Adrenal gland (tissue), 12 donors: ENCODE results near the gene HEXIM1. TPM values are rescaled to one million over a fixed set of nuclear protein-coding genes. Genes with fewer than 3 reads are reported as not detected.

Experiments
- DNase-seq, 7 donors: peaks; one replicate each; pipeline ENCODE4 v3.0.0-alpha.2; 2019 to 2020
- H3K27ac ChIP-seq, 5 donors: fragments of 200-600 bp; sonication (generic) in 4 of 5; 1 replicate in 3 of 5; 2 replicates in 2 of 5; pipeline versions ENCODE4 v1.5.1 to v1.8.0; 2016 to 2020; ENCODE audit warnings: mild to moderate bottlenecking in 1 of 5
- H3K27me3 ChIP-seq: fragments of 200-600 bp; 2 replicates; pipeline ENCODE4 v1.8.0; 2021
- H3K36me3 ChIP-seq, 2 donors: fragments of 200-600 bp; replicated peaks in 1 of 2; 1 replicate in 1 of 2; 2 replicates in 1 of 2; pipeline versions ENCODE4 v1.5.1 to v1.8.0; 2018 to 2022
- H3K4me1 ChIP-seq, 2 donors: fragments of 200-600 bp; replicated peaks in 1 of 2; 1 replicate in 1 of 2; 2 replicates in 1 of 2; pipeline versions ENCODE4 v1.5.1 to v1.8.0; 2018 to 2021
- H3K4me3 ChIP-seq, 4 donors: fragments of 200-600 bp; sonication (generic) in 3 of 4; one replicate each; pipeline ENCODE4 v1.5.1; 2016 to 2018
- H3K9me3 ChIP-seq, 3 donors: fragments of 200-600 bp; sonication (generic) in 1 of 3; replicated peaks in 1 of 3; 1 replicate in 2 of 3; 2 replicates in 1 of 3; pipeline versions ENCODE4 v1.5.1 to v1.8.0; 2016 to 2021
- POLR2A ChIP-seq, 2 donors: fragments of 450-650 bp; IDR thresholded peaks; one replicate each; pipeline ENCODE4 v1.6.1; 2017; ENCODE audit warnings: antibody characterized with exemption in 2 of 2, mild to moderate bottlenecking in 2 of 2, moderate library complexity in 1 of 2
- WGBS, 4 donors: extraction: QIAGEN DNeasy Blood & Tissue Kit in 2 of 4; methylation state at CpG; one replicate each; pipeline versions ENCODE4 v1.1.5 to v1.1.7; 2013 to 2017; 5-methylcytosine and 5-hydroxymethylcytosine counted together
- intact Hi-C, 2 donors: fragments of 100-400 bp; cut with DNase I; formaldehyde crosslinking; loops; one replicate each; pipeline versions ENCODE4 v1.14.1 to v1.15.0; 2022 to 2023
- polyA plus RNA-seq, 3 donors: library from polyadenylated mRNA; stranded (reverse); fragments of 200-250 nt in 2 of 3; fragments of 350-450 nt in 1 of 3; fragmentation: Illumina TruSeq in 1 of 3; extraction: RNeasy Lipid Tissue Mini Kit (QIAGEN cat#74804) in 1 of 3; gene quantifications; one replicate each; pipeline ENCODE4 v1.2.3, GENCODE V29; 2013 to 2014
- total RNA-seq, 9 donors: library from RNA; depleted of rRNA in 4 of 9; stranded (reverse); fragments of >200 nt in 4 of 9; fragments of 120-200 nt in 1 of 9; fragmentation: NEBNext Ultra II Directional in 1 of 9; extraction: Animal tissue kit (Norgen Biotek cat#: 25700) in 1 of 9; gene quantifications; one replicate each; pipeline versions ENCODE4 v1.1.0 to v1.2.4, GENCODE V29; 2013 to 2023
- TF ChIP-seq, protein P1 (sequence below), 6 experiments: fragments of 450-650 bp in 4 of 6; fragments of 200-600 bp in 2 of 6; sonication (generic) in 1 of 6; IDR thresholded peaks; 1 replicate in 5 of 6; 2 replicates in 1 of 6; pipeline versions ENCODE4 v1.5.1 to v1.8.0; 2016 to 2021; ENCODE audit warnings: antibody characterized with exemption in 6 of 6, mild to moderate bottlenecking in 2 of 6, moderate library complexity in 1 of 6
- donor health status: healthy with polysubstance abuse.
- donor health status: Bipolar disorder and iron deficiency.
- donor health status: DM: yes; HTN: yes; CAD: no.
- donor health status: DM: no; HTN: no; CAD: no.
- donor health status: DM: no; HTN: no; CAD: no.
- donor health status: DM: yes; HTN: yes; CAD: no.

HEXIM1 gene
- total and polyA plus RNA-seq, 12 donors = 19.4 to 159 (median 30.9) TPM

DNA sequence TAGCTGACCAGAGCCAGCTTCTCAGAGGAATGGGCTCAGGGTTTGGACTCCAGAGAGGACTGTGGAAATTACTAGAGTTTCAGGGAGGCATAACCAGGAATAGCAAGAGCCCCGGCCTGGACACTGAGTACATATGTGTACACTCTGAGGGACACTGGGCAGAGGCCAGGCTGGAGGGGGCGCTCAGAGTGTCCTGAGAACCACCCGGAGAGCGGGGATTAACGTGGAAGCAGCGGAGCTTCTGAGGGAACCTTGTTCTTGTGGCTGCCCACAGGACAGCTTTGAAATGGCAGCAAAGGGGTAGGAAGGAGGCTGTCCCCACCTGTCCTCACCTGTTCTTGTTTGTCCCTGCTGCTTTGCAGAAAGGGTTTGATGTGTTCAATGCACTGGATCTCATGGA lies 43.8 kb upstream of the HEXIM1 start:
- TF ChIP-seq, protein P1, sequence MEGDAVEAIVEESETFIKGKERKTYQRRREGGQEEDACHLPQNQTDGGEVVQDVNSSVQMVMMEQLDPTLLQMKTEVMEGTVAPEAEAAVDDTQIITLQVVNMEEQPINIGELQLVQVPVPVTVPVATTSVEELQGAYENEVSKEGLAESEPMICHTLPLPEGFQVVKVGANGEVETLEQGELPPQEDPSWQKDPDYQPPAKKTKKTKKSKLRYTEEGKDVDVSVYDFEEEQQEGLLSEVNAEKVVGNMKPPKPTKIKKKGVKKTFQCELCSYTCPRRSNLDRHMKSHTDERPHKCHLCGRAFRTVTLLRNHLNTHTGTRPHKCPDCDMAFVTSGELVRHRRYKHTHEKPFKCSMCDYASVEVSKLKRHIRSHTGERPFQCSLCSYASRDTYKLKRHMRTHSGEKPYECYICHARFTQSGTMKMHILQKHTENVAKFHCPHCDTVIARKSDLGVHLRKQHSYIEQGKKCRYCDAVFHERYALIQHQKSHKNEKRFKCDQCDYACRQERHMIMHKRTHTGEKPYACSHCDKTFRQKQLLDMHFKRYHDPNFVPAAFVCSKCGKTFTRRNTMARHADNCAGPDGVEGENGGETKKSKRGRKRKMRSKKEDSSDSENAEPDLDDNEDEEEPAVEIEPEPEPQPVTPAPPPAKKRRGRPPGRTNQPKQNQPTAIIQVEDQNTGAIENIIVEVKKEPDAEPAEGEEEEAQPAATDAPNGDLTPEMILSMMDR (IDR thresholded peaks at IDR 0.05) = no peak
- TF ChIP-seq POLR2A (IDR thresholded peaks at IDR 0.05) = no peak
- Histone ChIP-seq H3K36me3 (peaks cover 0 to 72% of the 10 kb centered on the region in 2 donors), H3K27ac (peak overlapping the region in 1 of 5 donors; percentile 34), H3K27me3 (no peaks in the 10 kb centered on the region), H3K9me3 (no peaks in the 10 kb centered on the region), H3K4me1 (peaks cover under 1 to 17% of the 10 kb centered on the region in 2 donors), H3K4me3 (no peak overlapping the region)
- no peak for DNase-seq
- intact Hi-C loops = loop anchor here (2.0 to 10.0 kb wide), 2 partner anchors 22 to 190 kb away; partner anchors contain the start of gene GFAP (in 1 of the 2)
- WGBS, 4 donors = 85 to 93% (median 90%) methylated on average over 5 to 6 of the region's 6 CpGs

DNA sequence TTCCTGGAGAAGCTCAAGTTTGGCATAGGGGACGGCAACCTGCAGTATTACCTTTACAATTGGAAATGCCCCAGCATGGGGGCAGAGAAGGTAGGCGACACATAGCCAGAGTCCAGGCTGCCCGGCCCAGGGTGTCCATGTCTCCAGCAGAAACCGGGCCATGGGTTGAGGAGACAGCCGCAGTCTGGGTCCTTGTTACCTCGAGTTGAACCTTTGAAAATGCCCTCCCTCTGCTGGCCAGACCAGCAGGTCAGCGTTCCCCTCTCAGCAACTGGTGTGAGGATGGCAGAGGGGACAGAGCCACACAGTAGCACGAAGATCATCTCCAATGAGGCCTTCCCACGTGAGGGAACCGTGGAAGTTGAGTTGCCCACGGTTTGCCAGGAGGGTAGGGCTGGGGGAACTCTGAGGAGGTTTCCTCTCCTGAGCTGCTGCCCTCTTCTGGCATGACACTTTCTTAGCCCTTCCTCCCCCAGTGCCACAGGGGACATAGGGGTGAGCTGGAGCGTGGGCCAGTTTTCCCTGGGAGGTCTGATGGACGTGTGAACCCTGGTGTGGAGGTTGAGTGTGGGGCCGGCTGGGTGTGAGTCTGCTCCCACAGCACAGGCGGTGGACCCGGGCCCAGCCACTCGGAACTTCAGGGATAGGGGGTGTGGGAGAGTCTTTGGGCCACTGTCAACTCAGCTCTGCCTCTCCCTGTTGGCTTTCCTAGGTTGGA lies 43.2 kb upstream of the HEXIM1 start:
- 70 to 81% (median 77%) methylated on average over 10 to 17 of the region's 17 CpGs for WGBS, 4 donors
- DNase-seq = no peak
- Histone ChIP-seq H3K9me3 (no peaks in the 10 kb centered on the region), H3K27me3 (no peaks in the 10 kb centered on the region), H3K4me3 (no peak overlapping the region), H3K36me3 (peaks cover 0 to 66% of the 10 kb centered on the region in 2 donors), H3K4me1 (peaks cover 7 to 22% of the 10 kb centered on the region in 2 donors), H3K27ac (peak overlapping the region in 1 of 5 donors; percentile 22)
- intact Hi-C loops = loop anchor here (2.0 to 10.0 kb wide), 2 partner anchors 22 to 190 kb away; partner anchors contain the start of gene GFAP (in 1 of the 2)
- no peak for TF ChIP-seq POLR2A (IDR thresholded peaks at IDR 0.05)
- TF ChIP-seq, protein P1 (IDR thresholded peaks at IDR 0.05) = no peak

DNA sequence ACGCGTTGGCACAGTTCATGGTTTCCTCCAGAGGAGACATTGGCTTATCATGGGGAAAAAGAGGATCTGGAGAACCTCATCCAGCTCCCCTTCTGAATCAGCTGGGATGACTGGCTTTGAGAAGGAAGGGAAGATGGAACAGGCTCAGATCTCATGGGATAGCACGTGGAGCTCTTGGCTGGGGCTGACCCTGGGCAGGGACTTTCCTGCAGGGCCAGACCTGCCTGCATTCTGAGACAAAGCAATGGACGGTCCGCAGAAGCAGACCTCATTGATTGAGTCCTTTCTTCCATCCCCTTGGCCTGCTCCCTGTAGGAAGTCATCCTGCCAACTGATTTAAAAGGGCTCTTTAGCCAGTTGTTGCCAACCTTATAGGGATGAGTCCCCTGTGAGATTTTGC lies 42.2 kb upstream of the HEXIM1 start:
- Histone ChIP-seq H3K9me3 (no peaks in the 10 kb centered on the region), H3K36me3 (peaks cover 0 to 63% of the 10 kb centered on the region in 2 donors), H3K4me3 (no peak overlapping the region), H3K4me1 (peaks cover 17 to 32% of the 10 kb centered on the region in 2 donors), H3K27ac (no peak overlapping the region), H3K27me3 (no peaks in the 10 kb centered on the region)
- intact Hi-C loops = loop anchor here in 1 of 2 donors (10.0 kb wide), 1 partner anchor 191 kb away; the partner anchor contains the start of gene GFAP
- no peak for DNase-seq
- 86 to 91% (median 88%) methylated on average over 5 of the region's 5 CpGs for WGBS, 4 donors
- TF ChIP-seq, protein P1 (IDR thresholded peaks at IDR 0.05) = no peak
- TF ChIP-seq POLR2A (IDR thresholded peaks at IDR 0.05) = no peak

DNA sequence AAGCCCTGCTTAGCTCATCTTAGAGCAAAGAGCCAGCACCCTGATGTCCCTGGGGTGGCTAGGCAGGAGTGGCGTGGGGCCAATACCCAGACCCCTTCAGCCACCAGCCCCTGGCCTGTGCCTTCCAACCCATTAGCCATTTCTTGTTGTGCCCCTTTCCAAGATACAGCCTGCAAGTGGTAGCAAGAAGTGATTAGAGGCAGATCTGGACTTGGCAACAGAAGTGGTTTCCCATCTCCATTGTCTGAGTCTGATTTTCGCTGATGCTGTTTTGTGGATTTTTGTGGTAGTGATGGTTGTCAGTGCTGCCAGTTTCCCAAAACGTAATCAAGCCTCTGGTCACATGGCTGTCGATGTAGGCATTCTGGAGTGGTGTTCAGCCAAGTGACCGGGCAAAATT lies 41.7 kb upstream of the HEXIM1 start:
- TF ChIP-seq, protein P1 (IDR thresholded peaks at IDR 0.05) = no peak
- no peak for TF ChIP-seq POLR2A (IDR thresholded peaks at IDR 0.05)
- WGBS, 4 donors = 81 to 89% (median 87%) methylated on average over 5 of the region's 5 CpGs
- intact Hi-C loops = loop anchor here in 1 of 2 donors (10.0 kb wide), 1 partner anchor 192 kb away; the partner anchor contains the start of gene GFAP
- Histone ChIP-seq H3K27ac (peak overlapping the region in 2 of 5 donors; percentile 4 to 17), H3K4me1 (peaks cover 22 to 31% of the 10 kb centered on the region in 2 donors), H3K27me3 (no peaks in the 10 kb centered on the region), H3K9me3 (no peaks in the 10 kb centered on the region), H3K36me3 (peaks cover 0 to 63% of the 10 kb centered on the region in 2 donors), H3K4me3 (no peak overlapping the region)
- no peak for DNase-seq
